SK-N-SH (cell line): ENCODE results near the gene BCAT1.
"Not testable (repeated sequence)": the region's sequence is repeated elsewhere in the genome, so short reads cannot be mapped to it uniquely, and the experiment has no call there.

Source experiments
- CTCF ChIP-seq: fragments of 200-600 bp; sonication (generic); IDR thresholded peaks from 2 replicates; pipeline ENCODE4 v1.6.1; 2017; ENCODE audit warnings: antibody characterized with exemption, mild to moderate bottlenecking, moderate library complexity
- FOSL2 ChIP-seq: IDR thresholded peaks from 2 replicates; pipeline ENCODE4 v1.4.0; 2012; ENCODE audit warnings: low read depth, mild to moderate bottlenecking, moderate library complexity, borderline replicate concordance
- MAX ChIP-seq: IDR thresholded peaks from 2 replicates; pipeline ENCODE4 v1.4.0; 2012; ENCODE audit warnings: low read depth
- NFIC ChIP-seq: IDR thresholded peaks from 2 replicates; pipeline ENCODE4 v1.4.0; 2012; ENCODE audit warnings: borderline replicate concordance
- NRF1 ChIP-seq: IDR thresholded peaks from 2 replicates; pipeline ENCODE4 v1.6.1; 2012; ENCODE audit warnings: low read depth, mild to moderate bottlenecking, low read length
- SMC3 ChIP-seq: IDR thresholded peaks from 2 replicates; pipeline ENCODE4 v1.6.1; 2012; ENCODE audit warnings: low read depth, low read length, improper control_type of control experiment

- not testable (repeated sequence) for TF ChIP-seq NFIC, CTCF, MAX, FOSL2, NRF1, SMC3
These were observed 139.6 kb downstream of the BCAT1 start for GRCh38 chr12:24809306-24809705.
